D341Med (cell line): ENCODE results near the gene IL1R2.

Source experiments
- DNase-seq: peaks from one replicate; pipeline ENCODE4 v3.0.0; 2012; ENCODE audit warnings: low spot score

IL1R2 gene

DNA sequence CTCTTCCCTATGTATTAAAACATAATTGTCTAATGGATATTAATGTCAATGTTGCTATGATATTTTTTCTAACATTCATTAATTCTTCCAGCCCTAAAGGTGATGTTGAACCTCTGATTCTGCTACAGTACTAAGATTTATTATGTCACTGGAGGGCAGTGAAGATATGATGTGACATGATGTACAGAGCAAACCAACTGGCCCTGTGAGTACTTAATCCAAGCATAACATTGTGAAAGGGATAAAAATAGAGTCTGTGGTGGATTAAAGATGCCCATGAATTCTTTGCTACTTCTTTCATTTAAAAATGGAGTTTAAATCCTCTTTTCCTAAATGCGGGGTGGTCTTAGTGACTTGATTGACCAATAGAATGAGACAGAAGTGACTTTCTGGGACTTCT is 51.8 kb downstream of the IL1R2 start:
- DNase-seq = no peak

GRCh38 chr2:102044235-102044896 is 52.6 kb downstream of the IL1R2 start:
- DNase-seq = no peak

DNA sequence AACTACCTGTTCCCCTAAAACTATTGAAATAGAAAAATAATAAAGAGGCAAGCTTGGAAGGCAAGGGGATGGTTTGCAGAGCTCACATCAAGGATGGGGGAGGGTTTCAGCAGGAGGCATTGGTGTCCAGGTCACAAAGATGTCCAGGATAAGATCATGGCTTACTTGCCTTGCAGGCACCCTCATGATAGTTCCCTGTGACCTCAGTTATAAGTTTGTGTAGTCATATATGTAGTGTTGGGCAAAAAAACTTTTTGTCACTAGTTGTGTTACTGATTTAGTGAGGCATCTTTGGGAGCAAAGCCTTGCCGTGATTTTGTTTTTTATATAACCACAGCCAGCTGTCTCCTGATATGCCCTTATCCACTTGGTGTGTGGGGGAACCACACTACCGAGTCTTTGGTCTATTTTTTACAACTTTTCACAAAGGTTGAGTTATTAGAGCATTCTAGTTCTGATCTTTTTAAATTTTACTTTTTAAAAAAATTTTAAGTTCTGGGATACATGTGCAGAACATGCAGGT is 53.3 kb downstream of the IL1R2 start:
- DNase-seq = no peak

DNA sequence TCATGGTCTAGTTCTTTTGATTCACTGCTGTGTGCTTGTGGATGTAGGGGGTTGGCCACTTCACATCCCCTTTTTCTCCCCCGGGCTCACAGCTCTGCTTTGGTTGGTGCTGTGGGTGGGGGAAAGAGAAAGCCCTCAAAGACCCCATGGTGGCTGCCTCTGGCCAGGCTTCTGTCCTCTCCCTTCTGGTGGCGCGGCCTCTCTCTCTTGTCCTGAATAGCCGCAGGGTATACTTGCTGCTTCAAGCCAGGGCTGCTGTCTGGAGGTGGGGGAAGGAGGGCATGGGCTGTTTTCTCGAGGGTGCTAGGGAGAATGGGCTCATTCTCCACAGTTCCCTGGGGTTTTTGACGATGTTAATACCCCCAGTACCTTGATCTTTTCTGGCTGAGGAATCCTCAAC is 53.9 kb downstream of the IL1R2 start:
- no peak for DNase-seq

DNA sequence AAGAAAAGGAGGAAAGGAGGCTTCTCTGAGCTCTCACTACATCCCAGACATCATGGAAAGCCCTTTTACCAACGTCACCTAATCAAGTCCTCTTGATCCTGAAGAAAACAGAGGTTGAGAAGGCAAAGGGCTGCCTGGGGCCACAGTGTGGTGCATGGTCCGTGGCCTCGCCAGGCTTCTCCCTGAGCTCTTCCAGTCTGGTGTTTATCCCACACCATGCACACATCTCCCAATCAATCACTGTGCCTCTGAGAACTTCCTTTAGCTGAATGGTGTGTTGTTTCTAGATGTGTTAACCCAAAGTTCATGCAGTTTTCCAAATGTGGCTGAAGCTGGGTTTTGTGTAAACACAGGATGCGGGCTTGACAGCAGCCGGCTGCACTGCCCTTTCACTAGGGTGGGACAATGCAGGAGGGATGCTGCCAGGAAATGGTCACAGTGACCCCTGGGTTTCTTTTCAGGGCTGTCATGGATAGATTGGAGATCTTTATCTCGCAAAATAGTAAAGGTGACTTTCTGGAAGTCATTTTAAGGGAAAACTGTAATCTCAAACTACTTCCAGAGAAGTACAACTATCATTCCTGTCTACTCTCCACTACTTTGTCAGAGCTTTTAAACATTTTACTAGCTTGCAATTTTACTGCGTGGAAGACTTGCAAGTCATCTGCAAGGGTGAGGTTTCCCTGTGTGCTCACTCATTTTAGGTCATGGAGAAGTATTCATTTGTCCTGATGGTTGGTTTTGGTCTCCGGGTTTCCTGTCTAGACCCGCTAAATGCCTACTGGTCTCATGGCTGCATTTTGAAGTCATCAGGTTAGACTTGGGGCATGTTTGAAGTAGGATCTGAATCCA is 54.6 kb downstream of the IL1R2 start:
- DNase-seq = no peak

- DNase-seq = no peak
These were observed 56.7 kb downstream of the IL1R2 start for GRCh38 chr2:102048465-102048864.

DNA sequence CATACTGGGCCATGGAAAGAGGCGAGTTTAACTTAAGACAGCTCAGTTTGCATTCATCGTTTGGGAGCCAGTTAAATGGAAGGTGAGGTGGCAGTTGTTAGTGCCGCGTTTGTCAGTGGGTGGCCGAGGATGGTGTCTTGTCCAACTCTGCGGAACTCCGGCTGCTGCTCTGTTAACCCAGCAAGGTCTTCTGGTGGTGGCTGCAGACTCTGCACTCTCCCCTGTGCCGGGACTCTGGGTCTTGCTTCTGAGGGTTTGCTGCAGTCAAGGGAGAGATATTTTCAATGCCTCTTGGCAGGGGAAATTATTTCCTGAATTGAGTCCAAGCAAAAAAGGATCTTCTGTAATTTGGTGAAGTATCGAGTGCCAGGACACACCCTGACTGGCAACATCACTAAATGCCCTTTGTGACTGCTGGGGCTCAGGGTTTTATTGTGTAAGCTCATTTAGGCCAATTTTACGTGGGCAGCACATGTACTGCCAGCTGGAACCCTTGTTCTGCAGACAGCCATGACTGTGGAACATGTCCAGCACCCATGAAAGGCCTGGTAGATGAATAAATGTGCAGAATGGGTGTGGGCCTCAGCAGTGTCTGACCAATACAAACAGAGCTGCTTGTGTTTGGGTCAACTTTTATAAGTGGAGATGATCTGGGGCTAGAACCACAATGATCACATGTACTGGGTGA is 58.1 kb downstream of the IL1R2 start:
- DNase-seq = no peak

DNA sequence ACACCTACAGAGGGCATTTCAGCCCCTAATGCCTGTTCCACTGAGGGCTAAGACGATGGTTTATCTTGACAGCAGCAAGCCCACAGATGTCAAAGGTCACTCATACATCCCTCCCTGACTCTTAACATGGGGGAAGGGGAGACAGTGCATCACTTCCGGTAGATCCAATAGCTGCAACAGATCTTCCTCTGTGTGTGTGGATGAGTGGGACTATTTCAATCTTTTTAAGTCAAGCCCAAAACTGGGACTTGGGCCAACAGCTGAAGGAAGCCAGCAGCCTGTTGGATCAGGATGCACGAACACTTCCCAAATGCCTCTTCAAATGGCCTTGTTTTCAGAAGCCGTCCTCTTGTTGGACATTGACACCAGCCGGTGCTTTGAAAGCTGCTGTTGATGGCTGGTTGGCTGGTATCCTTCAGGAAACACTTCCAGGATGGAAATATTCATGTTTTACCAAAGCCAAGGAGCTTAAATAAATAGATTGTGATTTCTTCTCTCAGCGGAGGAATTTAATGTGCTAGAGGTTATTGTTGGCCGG is 59.2 kb downstream of the IL1R2 start:
- no peak for DNase-seq

DNA sequence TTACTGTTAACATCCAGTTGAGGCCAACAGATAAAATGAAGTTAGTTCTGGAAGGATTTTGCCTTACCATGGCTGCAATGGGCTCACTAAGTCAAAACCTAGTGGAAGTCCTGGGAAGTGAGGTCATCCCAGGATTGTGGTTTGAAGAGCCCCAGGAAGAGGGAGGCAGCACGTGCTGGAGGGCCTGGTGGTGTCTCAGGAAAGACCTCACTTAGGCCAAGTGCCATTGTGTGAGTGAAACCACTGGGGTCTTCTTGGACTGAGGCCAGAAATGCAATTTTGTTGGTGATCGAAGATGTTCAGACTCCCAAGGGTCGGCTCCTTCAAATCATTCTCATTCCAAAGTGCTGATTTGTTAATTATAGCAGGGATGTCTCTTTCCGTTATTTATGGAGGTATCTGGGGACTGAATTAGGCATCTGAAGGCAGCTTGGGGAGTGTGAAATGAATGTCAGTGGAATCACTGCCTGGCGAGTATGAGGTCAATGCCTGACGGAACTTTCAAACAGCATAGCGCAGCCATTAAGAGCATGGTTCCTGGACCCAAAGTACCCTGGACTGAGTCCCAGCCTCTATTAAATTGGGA is 60.0 kb downstream of the IL1R2 start:
- no peak for DNase-seq

DNA sequence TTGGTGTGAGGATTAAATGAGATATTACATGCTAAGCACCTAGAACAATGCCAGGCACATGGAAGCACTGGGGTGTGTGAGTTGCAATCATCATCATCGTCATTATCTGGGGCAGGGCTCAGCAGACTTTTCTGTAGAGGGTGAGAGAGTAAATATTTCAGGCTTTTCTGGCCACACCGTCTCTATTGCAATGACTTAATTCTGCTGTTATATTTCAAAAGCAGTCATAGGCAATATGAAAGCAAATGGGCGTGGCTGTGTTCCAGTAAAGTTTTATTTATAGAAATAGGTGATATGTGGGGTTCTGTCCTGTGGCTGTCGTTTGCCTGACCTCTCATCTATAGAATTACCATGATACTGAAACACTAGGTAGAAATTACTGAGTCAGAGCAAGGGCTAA is 60.6 kb downstream of the IL1R2 start:
- DNase-seq = no peak

GRCh38 chr2:102053096-102053495 is 61.3 kb downstream of the IL1R2 start:
- DNase-seq = no peak

DNA sequence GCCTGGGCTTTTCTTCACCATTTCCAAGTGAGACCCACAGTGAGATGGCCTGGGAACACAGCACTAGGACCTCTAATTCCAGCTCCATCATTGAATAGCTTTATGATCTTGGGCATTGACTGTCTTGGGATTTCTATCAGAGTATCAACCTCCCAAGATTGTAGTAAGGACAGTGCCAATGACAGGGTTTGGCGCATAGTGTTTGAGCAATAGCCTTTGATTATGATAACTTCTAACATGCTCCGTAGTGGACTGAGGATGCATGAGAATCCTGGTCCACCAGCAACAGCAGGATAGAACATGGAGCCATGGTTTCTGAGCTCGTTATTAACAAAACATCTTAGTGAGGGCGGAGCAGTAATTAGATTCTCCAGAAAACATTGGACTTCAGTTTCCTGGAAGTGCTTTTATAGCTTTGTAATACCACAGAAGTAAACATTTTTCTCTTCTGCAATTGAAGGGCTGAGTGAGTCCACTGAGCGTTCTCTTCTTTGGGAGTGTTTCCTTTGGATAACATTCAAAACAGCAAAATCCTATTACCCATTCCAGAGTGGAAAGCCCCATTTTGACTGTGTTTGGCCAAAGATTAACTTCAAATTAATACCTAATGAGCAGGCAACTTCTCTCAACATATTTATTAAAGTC is 63.7 kb downstream of the IL1R2 start:
- DNase-seq = no peak

GRCh38 chr2:102056079-102056581 is 64.4 kb downstream of the IL1R2 start:
- DNase-seq = no peak

- DNase-seq = no peak
These were observed 65.9 kb downstream of the IL1R2 start for GRCh38 chr2:102057502-102058292.

GRCh38 chr2:102058293-102058833 is 66.6 kb downstream of the IL1R2 start:
- DNase-seq = no peak

DNA sequence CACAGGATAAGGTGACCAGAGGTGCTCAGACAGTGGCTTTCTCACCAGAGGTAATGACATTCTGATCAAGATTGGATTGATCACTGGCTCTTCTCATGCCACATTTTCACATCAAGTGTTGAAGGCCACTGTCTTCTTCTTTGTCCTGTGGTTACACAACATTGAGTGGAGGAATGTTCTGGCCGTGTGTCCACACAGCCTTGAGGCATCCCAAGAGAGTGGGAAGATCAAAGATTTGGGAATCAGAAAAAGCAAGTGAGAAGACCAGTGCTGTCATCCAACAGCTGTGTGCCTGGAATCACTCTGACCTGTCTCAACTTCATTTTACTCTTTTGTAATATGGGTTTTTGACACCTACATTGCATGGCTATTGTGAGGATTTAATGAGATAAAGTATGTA is 67.4 kb downstream of the IL1R2 start:
- DNase-seq = no peak

DNA sequence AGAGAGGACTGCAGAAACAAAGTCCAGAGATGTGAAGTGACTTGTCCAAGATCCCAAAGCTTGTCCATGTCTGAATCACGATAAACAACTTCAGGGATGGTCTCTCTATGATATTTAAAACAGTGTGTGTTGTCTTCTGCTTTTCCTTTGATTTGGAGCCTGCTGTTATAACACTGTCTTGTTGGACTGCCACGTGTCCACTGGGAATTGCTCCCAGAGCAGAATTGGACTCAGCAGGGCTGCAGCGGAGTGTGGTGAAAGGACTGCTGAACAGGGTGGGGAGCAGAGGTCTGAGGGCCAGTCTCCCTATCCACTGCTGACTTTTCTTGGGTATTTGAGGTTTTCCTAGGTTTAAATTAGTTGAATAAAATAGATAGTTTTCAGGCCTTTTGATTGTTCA is 68.3 kb downstream of the IL1R2 start:
- no peak for DNase-seq

DNA sequence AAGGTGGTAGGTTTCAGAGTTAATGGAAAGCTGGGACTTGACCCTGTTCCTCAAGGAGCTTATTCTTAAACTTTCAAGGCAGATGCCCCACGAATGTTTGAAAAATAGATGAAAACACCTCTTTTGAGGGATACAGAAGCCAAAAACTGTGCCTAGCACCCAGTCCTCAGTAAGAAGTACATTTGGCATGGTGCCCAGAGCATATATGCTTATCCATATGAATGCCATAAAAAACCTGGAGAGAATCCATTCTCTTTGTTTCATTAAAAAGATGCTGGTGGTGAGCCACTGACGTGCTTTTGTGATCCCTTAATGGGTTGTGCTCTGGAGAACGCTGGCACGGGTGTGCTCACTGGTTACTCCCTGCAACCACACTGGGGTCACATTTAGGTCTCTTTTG is 69.0 kb downstream of the IL1R2 start:
- no peak for DNase-seq

DNA sequence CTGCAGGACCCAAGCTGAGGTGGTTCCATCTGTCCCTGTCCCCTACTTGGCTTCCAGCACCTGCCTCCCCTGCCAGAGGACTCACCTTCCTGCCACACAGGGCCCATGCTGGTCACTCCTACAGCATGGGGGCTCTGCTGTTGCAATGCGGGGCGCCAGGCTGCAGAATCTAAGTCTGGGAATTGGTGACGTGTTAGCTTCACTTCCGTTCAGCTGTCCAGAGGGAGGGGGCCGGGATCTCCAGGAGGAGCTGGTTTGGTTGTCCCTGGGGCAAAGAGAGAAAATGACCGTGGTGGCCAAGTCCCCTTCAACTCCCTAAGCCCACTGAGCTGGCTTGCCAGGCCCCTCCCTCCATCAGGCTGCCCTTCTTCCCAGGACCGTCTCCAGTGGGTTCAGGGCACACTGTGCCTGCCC is 69.5 kb downstream of the IL1R2 start:
- DNase-seq = no peak
